Ishikawa (cell line): ENCODE measurements around the gene ARHGEF11.

ENCODE experiments used
- CEBPB ChIP-seq: IDR thresholded peaks from 2 replicates; pipeline ENCODE4 v1.6.1; 2012
- CREB1 ChIP-seq: IDR thresholded peaks from 2 replicates; pipeline ENCODE4 v1.6.1; 2012; ENCODE audit warnings: low read depth
- EGR1 ChIP-seq: IDR thresholded peaks from 2 replicates; pipeline ENCODE4 v1.6.1; 2012
- EP300 ChIP-seq: IDR thresholded peaks from 2 replicates; pipeline ENCODE4 v1.6.1; 2012; ENCODE audit warnings: borderline replicate concordance
- FOXM1 ChIP-seq: IDR thresholded peaks from 2 replicates; pipeline ENCODE4 v1.6.1; 2012; ENCODE audit warnings: low read depth, borderline replicate concordance
- MAX ChIP-seq: IDR thresholded peaks from 2 replicates; pipeline ENCODE4 v1.6.1; 2012
- NFIC ChIP-seq: IDR thresholded peaks from 2 replicates; pipeline ENCODE4 v1.6.1; 2012
- RAD21 ChIP-seq: IDR thresholded peaks from 2 replicates; pipeline ENCODE4 v1.6.1; 2012; ENCODE audit warnings: low read depth
- TAF1 ChIP-seq: IDR thresholded peaks from 2 replicates; pipeline ENCODE4 v1.6.1; 2012; ENCODE audit warnings: low read depth, mild to moderate bottlenecking
- TCF12 ChIP-seq: IDR thresholded peaks from 2 replicates; pipeline ENCODE4 v1.6.1; 2012; ENCODE audit warnings: low read depth
- TEAD4 ChIP-seq: IDR thresholded peaks from 2 replicates; pipeline ENCODE4 v1.6.1; 2012
- YY1 ChIP-seq: IDR thresholded peaks from 2 replicates; pipeline ENCODE4 v1.6.1; 2012; ENCODE audit warnings: low read depth
- ZBTB7A ChIP-seq: IDR thresholded peaks from 2 replicates; pipeline ENCODE4 v1.6.1; 2012; ENCODE audit warnings: low read depth
- TF ChIP-seq, protein P1 (sequence below): IDR thresholded peaks from 2 replicates; pipeline ENCODE4 v1.6.1; 2012
- TF ChIP-seq, protein P2 (sequence below): IDR thresholded peaks from 2 replicates; pipeline ENCODE4 v1.6.1; 2012; ENCODE audit warnings: low read depth, mild to moderate bottlenecking

Gene ARHGEF11

DNA sequence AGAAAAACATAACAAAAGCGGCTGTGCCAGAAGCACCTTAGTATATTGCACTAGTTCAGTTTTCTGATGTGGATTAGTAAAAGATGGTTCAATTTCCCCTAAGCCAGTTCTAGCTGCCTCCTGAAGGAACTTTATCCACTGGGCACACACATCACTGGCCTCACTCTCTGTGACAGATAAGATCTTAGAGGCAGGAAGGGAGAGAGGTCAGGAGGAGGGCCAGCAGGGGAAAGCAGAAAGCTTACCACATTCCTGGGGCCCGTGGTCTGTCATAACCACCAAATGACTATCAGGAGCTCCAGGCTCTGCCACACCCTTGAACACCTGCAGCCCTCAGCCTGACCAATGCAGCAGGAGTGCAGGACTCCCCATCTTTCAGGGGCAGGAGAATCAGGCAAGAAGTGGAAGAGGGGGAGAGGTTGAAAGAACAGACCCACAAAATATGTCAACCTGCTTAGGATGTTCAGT, 87.3 kb downstream of the ARHGEF11 start:
- TF ChIP-seq ZBTB7A: no peak
- no peak for TF ChIP-seq YY1
- TF ChIP-seq, protein P1, sequence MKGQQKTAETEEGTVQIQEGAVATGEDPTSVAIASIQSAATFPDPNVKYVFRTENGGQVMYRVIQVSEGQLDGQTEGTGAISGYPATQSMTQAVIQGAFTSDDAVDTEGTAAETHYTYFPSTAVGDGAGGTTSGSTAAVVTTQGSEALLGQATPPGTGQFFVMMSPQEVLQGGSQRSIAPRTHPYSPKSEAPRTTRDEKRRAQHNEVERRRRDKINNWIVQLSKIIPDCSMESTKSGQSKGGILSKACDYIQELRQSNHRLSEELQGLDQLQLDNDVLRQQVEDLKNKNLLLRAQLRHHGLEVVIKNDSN: no peak
- TF ChIP-seq EP300: no peak
- TF ChIP-seq TCF12: no peak
- no peak for TF ChIP-seq CREB1
- no peak for TF ChIP-seq RAD21
- TF ChIP-seq, protein P2, sequence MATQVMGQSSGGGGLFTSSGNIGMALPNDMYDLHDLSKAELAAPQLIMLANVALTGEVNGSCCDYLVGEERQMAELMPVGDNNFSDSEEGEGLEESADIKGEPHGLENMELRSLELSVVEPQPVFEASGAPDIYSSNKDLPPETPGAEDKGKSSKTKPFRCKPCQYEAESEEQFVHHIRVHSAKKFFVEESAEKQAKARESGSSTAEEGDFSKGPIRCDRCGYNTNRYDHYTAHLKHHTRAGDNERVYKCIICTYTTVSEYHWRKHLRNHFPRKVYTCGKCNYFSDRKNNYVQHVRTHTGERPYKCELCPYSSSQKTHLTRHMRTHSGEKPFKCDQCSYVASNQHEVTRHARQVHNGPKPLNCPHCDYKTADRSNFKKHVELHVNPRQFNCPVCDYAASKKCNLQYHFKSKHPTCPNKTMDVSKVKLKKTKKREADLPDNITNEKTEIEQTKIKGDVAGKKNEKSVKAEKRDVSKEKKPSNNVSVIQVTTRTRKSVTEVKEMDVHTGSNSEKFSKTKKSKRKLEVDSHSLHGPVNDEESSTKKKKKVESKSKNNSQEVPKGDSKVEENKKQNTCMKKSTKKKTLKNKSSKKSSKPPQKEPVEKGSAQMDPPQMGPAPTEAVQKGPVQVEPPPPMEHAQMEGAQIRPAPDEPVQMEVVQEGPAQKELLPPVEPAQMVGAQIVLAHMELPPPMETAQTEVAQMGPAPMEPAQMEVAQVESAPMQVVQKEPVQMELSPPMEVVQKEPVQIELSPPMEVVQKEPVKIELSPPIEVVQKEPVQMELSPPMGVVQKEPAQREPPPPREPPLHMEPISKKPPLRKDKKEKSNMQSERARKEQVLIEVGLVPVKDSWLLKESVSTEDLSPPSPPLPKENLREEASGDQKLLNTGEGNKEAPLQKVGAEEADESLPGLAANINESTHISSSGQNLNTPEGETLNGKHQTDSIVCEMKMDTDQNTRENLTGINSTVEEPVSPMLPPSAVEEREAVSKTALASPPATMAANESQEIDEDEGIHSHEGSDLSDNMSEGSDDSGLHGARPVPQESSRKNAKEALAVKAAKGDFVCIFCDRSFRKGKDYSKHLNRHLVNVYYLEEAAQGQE: no peak
- TF ChIP-seq CEBPB: no peak
- TF ChIP-seq TAF1: no peak
- TF ChIP-seq MAX: no peak
- TF ChIP-seq NFIC: no peak
- no peak for TF ChIP-seq TEAD4
- no peak for TF ChIP-seq EGR1
- TF ChIP-seq FOXM1: no peak

DNA sequence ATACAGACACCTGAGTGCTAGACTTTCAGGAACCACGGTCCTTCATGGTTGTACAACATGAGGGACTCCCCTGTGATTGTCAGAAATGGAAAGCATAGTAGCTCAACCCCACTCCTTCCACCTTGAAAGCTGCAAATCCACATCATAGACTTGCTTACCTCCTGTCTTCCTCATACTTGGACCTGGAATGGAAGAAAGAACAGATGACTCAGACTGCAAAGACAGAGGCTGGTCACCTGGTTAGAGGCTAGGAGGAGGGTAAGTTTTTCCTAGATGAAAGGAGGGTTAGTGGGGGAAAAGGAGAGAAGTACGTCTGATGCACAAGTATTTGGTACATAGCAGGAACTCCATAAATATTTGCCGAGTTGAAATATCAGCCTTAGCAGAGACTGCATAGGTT, 87.9 kb downstream of the ARHGEF11 start:
- TF ChIP-seq, protein P2: no peak
- TF ChIP-seq TAF1 (no peak), CREB1 (no peak), ZBTB7A (no peak), TEAD4 (no peak), YY1 (no peak), NFIC (no peak), MAX (no peak), FOXM1 (no peak), EP300 (no peak), CEBPB (no peak), TCF12 (no peak)
- TF ChIP-seq, protein P1: no peak

GRCh38 chr1:156956333-156956732, 89.2 kb downstream of the ARHGEF11 start:
- TF ChIP-seq, protein P2: no peak
- TF ChIP-seq EGR1: no peak
- TF ChIP-seq FOXM1: no peak
- TF ChIP-seq ZBTB7A: no peak
- no peak for TF ChIP-seq TCF12

GRCh38 chr1:156953571-156953970, 92.0 kb downstream of the ARHGEF11 start:
- no peak for TF ChIP-seq ZBTB7A
- TF ChIP-seq MAX: no peak
- TF ChIP-seq, protein P2: no peak
- TF ChIP-seq EP300: no peak
